ENCODE measurements around the gene HDAC9. TPM values are rescaled to one million over a fixed set of nuclear protein-coding genes. Genes with fewer than 3 reads are reported as not detected.

Gene HDAC9
- total and polyA plus RNA-seq, 4 donors, result 2.2 to 41.0 (median 4.1) TPM

DNA sequence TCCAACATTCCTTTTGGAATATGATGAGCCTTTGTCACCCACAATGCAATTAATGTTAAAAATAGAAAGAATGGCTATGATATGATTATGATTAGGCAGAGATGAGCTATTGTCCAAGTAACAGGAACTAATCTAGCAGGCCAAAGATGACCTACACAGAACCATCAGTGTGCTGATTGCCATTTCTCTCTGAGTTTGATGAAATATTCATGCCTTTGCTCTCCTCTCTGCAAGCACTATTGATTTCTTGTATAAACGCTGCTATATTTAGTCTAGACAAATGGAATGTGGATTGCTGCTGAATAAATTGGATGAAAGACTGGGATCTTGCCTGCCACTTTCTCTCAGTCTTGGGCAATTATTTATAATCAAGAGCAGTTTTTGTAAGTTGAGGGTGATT is 85.4 kb downstream of the HDAC9 start:
- Histone ChIP-seq H3K9ac (ENCODE audit: insufficient read depth in 1 of 2, low read length in 2 of 2) (no peak overlapping the region), H3K4me3 (no peak overlapping the region), H3K9me3 (ENCODE audit: control insufficient read depth in 4 of 4, insufficient read depth in 3 of 4, low read length in 3 of 4) (no peaks in the 10 kb centered on the region), H3K36me3 (ENCODE audit: control insufficient read depth in 4 of 4, insufficient read depth in 4 of 4, low read length in 4 of 4) (no peaks in the 10 kb centered on the region), H3K27ac (ENCODE audit: low read depth in 1 of 2, low read length in 1 of 2) (no peak overlapping the region), H3K4me1 (ENCODE audit: control insufficient read depth in 5 of 5, insufficient read depth in 5 of 5, low read length in 5 of 5) (peaks cover 0 to 10% (median 0%) of the 10 kb centered on the region in 5 donors), H3K27me3 (ENCODE audit: control insufficient read depth in 3 of 3, insufficient read depth in 3 of 3, low read length in 2 of 3) (no peaks in the 10 kb centered on the region)
- DNase-seq (no peak), ATAC-seq (ENCODE audit: insufficient read depth, low FRiP score) (no peak)
- TF ChIP-seq, protein P1, sequence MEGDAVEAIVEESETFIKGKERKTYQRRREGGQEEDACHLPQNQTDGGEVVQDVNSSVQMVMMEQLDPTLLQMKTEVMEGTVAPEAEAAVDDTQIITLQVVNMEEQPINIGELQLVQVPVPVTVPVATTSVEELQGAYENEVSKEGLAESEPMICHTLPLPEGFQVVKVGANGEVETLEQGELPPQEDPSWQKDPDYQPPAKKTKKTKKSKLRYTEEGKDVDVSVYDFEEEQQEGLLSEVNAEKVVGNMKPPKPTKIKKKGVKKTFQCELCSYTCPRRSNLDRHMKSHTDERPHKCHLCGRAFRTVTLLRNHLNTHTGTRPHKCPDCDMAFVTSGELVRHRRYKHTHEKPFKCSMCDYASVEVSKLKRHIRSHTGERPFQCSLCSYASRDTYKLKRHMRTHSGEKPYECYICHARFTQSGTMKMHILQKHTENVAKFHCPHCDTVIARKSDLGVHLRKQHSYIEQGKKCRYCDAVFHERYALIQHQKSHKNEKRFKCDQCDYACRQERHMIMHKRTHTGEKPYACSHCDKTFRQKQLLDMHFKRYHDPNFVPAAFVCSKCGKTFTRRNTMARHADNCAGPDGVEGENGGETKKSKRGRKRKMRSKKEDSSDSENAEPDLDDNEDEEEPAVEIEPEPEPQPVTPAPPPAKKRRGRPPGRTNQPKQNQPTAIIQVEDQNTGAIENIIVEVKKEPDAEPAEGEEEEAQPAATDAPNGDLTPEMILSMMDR (IDR thresholded peaks at IDR 0.05; ENCODE audit: control extremely low read depth, extremely low read depth), result no peak
- 67 to 91% methylated on average over 1 of the region's 1 CpG for WGBS, 2 donors

DNA sequence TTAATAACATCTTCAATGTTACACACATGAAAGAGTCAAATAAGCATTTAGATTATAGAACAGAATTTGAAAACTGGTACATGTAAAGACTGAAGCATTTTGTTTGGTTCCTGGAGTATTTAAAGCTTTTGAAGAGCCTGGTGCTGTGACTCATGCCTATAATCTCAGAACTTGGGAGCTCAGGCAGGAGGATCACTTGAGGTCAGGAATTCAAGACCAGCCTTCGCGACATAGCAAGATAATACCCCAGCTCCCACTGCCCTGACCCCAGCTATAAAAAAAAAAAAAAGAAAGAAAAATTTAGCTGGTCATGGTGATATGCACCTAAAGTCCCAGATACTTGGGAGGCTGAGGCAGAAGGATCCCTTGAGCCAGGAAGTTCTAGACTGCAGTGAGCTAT is 87.8 kb downstream of the HDAC9 start:
- no peak overlapping the region for H3K4me3 ChIP-seq
- DNase-seq, result no peak
- no peaks in the 10 kb centered on the region for H3K9me3 ChIP-seq (ENCODE audit: control insufficient read depth in 4 of 4, insufficient read depth in 3 of 4, low read length in 3 of 4)
- no peak for ATAC-seq (ENCODE audit: insufficient read depth, low FRiP score)
- WGBS, 2 donors, result 87 to 97% methylated on average over 2 of the region's 2 CpGs
- no peak overlapping the region for H3K9ac ChIP-seq (ENCODE audit: insufficient read depth in 1 of 2, low read length in 2 of 2)
- no peaks in the 10 kb centered on the region for H3K36me3 ChIP-seq (ENCODE audit: control insufficient read depth in 4 of 4, insufficient read depth in 4 of 4, low read length in 4 of 4)
- TF ChIP-seq, protein P1 (IDR thresholded peaks at IDR 0.05; ENCODE audit: control extremely low read depth, extremely low read depth), result no peak
- peaks cover 0 to 2% (median 0%) of the 10 kb centered on the region in 3 donors for H3K27me3 ChIP-seq (ENCODE audit: control insufficient read depth in 3 of 3, insufficient read depth in 3 of 3, low read length in 2 of 3)
- no peak overlapping the region for H3K27ac ChIP-seq (ENCODE audit: low read depth in 1 of 2, low read length in 1 of 2)
- H3K4me1 ChIP-seq (ENCODE audit: control insufficient read depth in 5 of 5, insufficient read depth in 5 of 5, low read length in 5 of 5), result peaks cover 0 to 10% (median 0%) of the 10 kb centered on the region in 5 donors

DNA sequence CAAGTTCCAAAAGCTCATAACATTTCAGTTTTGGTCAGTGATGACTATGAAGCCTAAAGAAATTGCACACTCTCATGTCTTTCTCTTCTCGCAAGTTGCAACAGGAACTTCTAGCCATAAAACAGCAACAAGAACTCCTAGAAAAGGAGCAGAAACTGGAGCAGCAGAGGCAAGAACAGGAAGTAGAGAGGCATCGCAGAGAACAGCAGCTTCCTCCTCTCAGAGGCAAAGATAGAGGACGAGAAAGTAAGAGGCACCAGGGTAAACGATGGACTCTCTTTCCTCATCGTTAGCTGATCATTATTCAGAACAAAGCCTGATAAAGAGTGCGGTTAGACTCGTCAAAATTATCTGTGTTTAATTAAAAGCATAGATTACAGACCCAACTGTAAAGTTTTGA is 94.7 kb downstream of the HDAC9 start:
- Histone ChIP-seq H3K36me3 (ENCODE audit: control insufficient read depth in 4 of 4, insufficient read depth in 4 of 4, low read length in 4 of 4) (peaks cover 0 to 3% (median 0%) of the 10 kb centered on the region in 4 donors), H3K27ac (ENCODE audit: low read depth in 1 of 2, low read length in 1 of 2) (no peak overlapping the region), H3K27me3 (ENCODE audit: control insufficient read depth in 3 of 3, insufficient read depth in 3 of 3, low read length in 2 of 3) (peaks cover 0 to 2% (median 0%) of the 10 kb centered on the region in 3 donors), H3K4me1 (ENCODE audit: control insufficient read depth in 5 of 5, insufficient read depth in 5 of 5, low read length in 5 of 5) (no peaks in the 10 kb centered on the region), H3K4me3 (no peak overlapping the region), H3K9me3 (ENCODE audit: control insufficient read depth in 4 of 4, insufficient read depth in 3 of 4, low read length in 3 of 4) (no peaks in the 10 kb centered on the region), H3K9ac (ENCODE audit: insufficient read depth in 1 of 2, low read length in 2 of 2) (no peak overlapping the region)
- TF ChIP-seq, protein P1 (IDR thresholded peaks at IDR 0.05; ENCODE audit: control extremely low read depth, extremely low read depth), result no peak
- DNase-seq (peak in 1 of 3 donors; percentile 20), ATAC-seq (ENCODE audit: insufficient read depth, low FRiP score) (no peak)
- WGBS, 2 donors, result 45 to 49% methylated on average over 7 of the region's 7 CpGs

DNA sequence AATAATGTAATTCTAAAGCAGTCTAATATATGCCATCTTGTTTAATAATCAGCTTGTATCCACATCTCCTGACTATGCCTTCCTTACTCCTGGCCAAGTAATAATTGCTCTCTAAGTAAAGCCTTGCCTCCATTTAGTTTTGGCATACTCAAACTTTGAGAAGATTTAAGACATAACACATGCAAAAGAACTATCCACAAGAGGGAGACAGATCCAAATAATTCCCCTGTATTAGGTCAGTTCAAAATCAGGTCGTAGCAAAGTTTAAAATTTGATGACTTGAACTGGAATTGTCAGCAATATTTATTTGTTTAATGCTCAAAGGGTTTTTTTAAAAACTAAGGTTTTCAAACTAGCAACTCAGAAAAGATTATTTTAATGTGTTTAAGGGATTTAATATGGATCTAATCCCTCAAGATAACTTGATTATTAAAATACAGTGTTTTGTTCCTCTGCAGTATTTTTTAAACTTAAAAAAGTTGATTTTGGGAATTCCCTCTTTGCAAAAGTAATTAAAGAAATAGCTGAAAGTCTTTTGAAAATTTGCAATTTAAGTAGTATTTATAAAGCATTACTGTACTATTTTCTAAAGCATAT is 95.3 kb downstream of the HDAC9 start:
- H3K36me3 ChIP-seq (ENCODE audit: control insufficient read depth in 4 of 4, insufficient read depth in 4 of 4, low read length in 4 of 4), result peaks cover 0 to 3% (median 0%) of the 10 kb centered on the region in 4 donors
- ATAC-seq (ENCODE audit: insufficient read depth, low FRiP score) (peak; percentile 47), DNase-seq (peak in 2 of 3 donors; percentile 65 to 78)
- no peak overlapping the region for H3K9ac ChIP-seq (ENCODE audit: insufficient read depth in 1 of 2, low read length in 2 of 2)
- TF ChIP-seq, protein P1 (IDR thresholded peaks at IDR 0.05; ENCODE audit: control extremely low read depth, extremely low read depth), result peak; percentile 2
- WGBS, 2 donors, result 22 to 51% methylated on average over 1 of the region's 1 CpG
- H3K27ac ChIP-seq (ENCODE audit: low read depth in 1 of 2, low read length in 1 of 2), result no peak overlapping the region
- peaks cover 0 to 2% (median 0%) of the 10 kb centered on the region in 3 donors for H3K27me3 ChIP-seq (ENCODE audit: control insufficient read depth in 3 of 3, insufficient read depth in 3 of 3, low read length in 2 of 3)
- no peaks in the 10 kb centered on the region for H3K4me1 ChIP-seq (ENCODE audit: control insufficient read depth in 5 of 5, insufficient read depth in 5 of 5, low read length in 5 of 5)
- no peak overlapping the region for H3K4me3 ChIP-seq
- H3K9me3 ChIP-seq (ENCODE audit: control insufficient read depth in 4 of 4, insufficient read depth in 3 of 4, low read length in 3 of 4), result no peaks in the 10 kb centered on the region
